ENCODE measurements around the gene LRRC8A.

LRRC8A gene

DNA sequence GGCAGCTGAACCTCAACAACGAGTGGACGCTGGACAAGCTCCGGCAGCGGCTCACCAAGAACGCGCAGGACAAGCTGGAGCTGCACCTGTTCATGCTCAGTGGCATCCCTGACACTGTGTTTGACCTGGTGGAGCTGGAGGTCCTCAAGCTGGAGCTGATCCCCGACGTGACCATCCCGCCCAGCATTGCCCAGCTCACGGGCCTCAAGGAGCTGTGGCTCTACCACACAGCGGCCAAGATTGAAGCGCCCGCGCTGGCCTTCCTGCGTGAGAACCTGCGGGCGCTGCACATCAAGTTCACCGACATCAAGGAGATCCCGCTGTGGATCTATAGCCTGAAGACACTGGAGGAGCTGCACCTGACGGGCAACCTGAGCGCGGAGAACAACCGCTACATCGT, 26.4 kb downstream of the LRRC8A start:
- no peaks in the 10 kb centered on the region for H3K27me3 ChIP-seq (ENCODE audit: control insufficient read depth, insufficient read depth, low read length)
- peaks cover 27% of the 10 kb centered on the region for H3K4me1 ChIP-seq (ENCODE audit: control insufficient read depth, insufficient read depth, low read length)
- no peak overlapping the region for H3K9ac ChIP-seq (ENCODE audit: low read length)
- H3K9me3 ChIP-seq (ENCODE audit: control insufficient read depth, low read length), result no peaks in the 10 kb centered on the region
- peaks cover 22% of the 10 kb centered on the region for H3K36me3 ChIP-seq (ENCODE audit: control insufficient read depth, insufficient read depth, low read length)
- H3K4me3 ChIP-seq (ENCODE audit: low read length), result no peak overlapping the region

- Histone ChIP-seq H3K27me3 (ENCODE audit: control insufficient read depth, insufficient read depth, low read length) (no peaks in the 10 kb centered on the region), H3K36me3 (ENCODE audit: control insufficient read depth, insufficient read depth, low read length) (peaks cover 22% of the 10 kb centered on the region), H3K9ac (ENCODE audit: low read length) (no peak overlapping the region), H3K4me3 (ENCODE audit: low read length) (no peak overlapping the region), H3K9me3 (ENCODE audit: control insufficient read depth, low read length) (no peaks in the 10 kb centered on the region), H3K4me1 (ENCODE audit: control insufficient read depth, insufficient read depth, low read length) (peaks cover 32% of the 10 kb centered on the region)
Measured at GRCh38 chr9:128909859-128910258, 27.9 kb downstream of the LRRC8A start.

- H3K36me3 ChIP-seq (ENCODE audit: control insufficient read depth, insufficient read depth, low read length), result peaks cover 22% of the 10 kb centered on the region
- H3K9me3 ChIP-seq (ENCODE audit: control insufficient read depth, low read length), result no peaks in the 10 kb centered on the region
- no peak overlapping the region for H3K4me3 ChIP-seq (ENCODE audit: low read length)
- H3K9ac ChIP-seq (ENCODE audit: low read length), result no peak overlapping the region
- H3K4me1 ChIP-seq (ENCODE audit: control insufficient read depth, insufficient read depth, low read length), result peaks cover 32% of the 10 kb centered on the region
- H3K27me3 ChIP-seq (ENCODE audit: control insufficient read depth, insufficient read depth, low read length), result no peaks in the 10 kb centered on the region
Measured at GRCh38 chr9:128910906-128911305, 29.0 kb downstream of the LRRC8A start.

- Histone ChIP-seq H3K4me1 (ENCODE audit: control insufficient read depth, insufficient read depth, low read length) (peaks cover 39% of the 10 kb centered on the region), H3K36me3 (ENCODE audit: control insufficient read depth, insufficient read depth, low read length) (peaks cover 21% of the 10 kb centered on the region), H3K9me3 (ENCODE audit: control insufficient read depth, low read length) (no peaks in the 10 kb centered on the region), H3K9ac (ENCODE audit: low read length) (peak overlapping the region; percentile 44), H3K27me3 (ENCODE audit: control insufficient read depth, insufficient read depth, low read length) (no peaks in the 10 kb centered on the region), H3K4me3 (ENCODE audit: low read length) (no peak overlapping the region)
Measured at GRCh38 chr9:128911529-128912035, 29.6 kb downstream of the LRRC8A start.

- H3K36me3 ChIP-seq (ENCODE audit: control insufficient read depth, insufficient read depth, low read length), result peaks cover 18% of the 10 kb centered on the region
- H3K4me1 ChIP-seq (ENCODE audit: control insufficient read depth, insufficient read depth, low read length), result peaks cover 46% of the 10 kb centered on the region
- no peaks in the 10 kb centered on the region for H3K9me3 ChIP-seq (ENCODE audit: control insufficient read depth, low read length)
- no peak overlapping the region for H3K4me3 ChIP-seq (ENCODE audit: low read length)
- H3K9ac ChIP-seq (ENCODE audit: low read length), result peak overlapping the region; percentile 44
- no peaks in the 10 kb centered on the region for H3K27me3 ChIP-seq (ENCODE audit: control insufficient read depth, insufficient read depth, low read length)
Measured at GRCh38 chr9:128912270-128912853, 30.4 kb downstream of the LRRC8A start.

- Histone ChIP-seq H3K27me3 (ENCODE audit: control insufficient read depth, insufficient read depth, low read length) (no peaks in the 10 kb centered on the region), H3K9ac (ENCODE audit: low read length) (peak overlapping the region; percentile 20), H3K36me3 (ENCODE audit: control insufficient read depth, insufficient read depth, low read length) (peaks cover 18% of the 10 kb centered on the region), H3K4me1 (ENCODE audit: control insufficient read depth, insufficient read depth, low read length) (peaks cover 51% of the 10 kb centered on the region), H3K4me3 (ENCODE audit: low read length) (no peak overlapping the region), H3K9me3 (ENCODE audit: control insufficient read depth, low read length) (no peaks in the 10 kb centered on the region)
Measured at GRCh38 chr9:128913048-128913900, 31.3 kb downstream of the LRRC8A start.

- no peaks in the 10 kb centered on the region for H3K27me3 ChIP-seq (ENCODE audit: control insufficient read depth, insufficient read depth, low read length)
Measured at GRCh38 chr9:128913995-128914772, 32.3 kb downstream of the LRRC8A start.

DNA sequence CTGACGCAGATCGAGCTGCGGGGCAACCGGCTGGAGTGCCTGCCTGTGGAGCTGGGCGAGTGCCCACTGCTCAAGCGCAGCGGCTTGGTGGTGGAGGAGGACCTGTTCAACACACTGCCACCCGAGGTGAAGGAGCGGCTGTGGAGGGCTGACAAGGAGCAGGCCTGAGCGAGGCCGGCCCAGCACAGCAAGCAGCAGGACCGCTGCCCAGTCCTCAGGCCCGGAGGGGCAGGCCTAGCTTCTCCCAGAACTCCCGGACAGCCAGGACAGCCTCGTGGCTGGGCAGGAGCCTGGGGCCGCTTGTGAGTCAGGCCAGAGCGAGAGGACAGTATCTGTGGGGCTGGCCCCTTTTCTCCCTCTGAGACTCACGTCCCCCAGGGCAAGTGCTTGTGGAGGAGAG, 34.3 kb downstream of the LRRC8A start:
- Histone ChIP-seq H3K9me3 (ENCODE audit: control insufficient read depth, low read length) (no peaks in the 10 kb centered on the region), H3K4me3 (ENCODE audit: low read length) (no peak overlapping the region), H3K36me3 (ENCODE audit: control insufficient read depth, insufficient read depth, low read length) (no peaks in the 10 kb centered on the region), H3K27me3 (ENCODE audit: control insufficient read depth, insufficient read depth, low read length) (no peaks in the 10 kb centered on the region), H3K9ac (ENCODE audit: low read length) (no peak overlapping the region), H3K4me1 (ENCODE audit: control insufficient read depth, insufficient read depth, low read length) (peaks cover 54% of the 10 kb centered on the region)

More at GRCh38 chr9:128913995-128914772, 32.3 kb downstream of the LRRC8A start:
- Histone ChIP-seq H3K4me1 (ENCODE audit: control insufficient read depth, insufficient read depth, low read length) (peaks cover 51% of the 10 kb centered on the region), H3K36me3 (ENCODE audit: control insufficient read depth, insufficient read depth, low read length) (peaks cover 9% of the 10 kb centered on the region), H3K9ac (ENCODE audit: low read length) (no peak overlapping the region), H3K4me3 (ENCODE audit: low read length) (no peak overlapping the region), H3K9me3 (ENCODE audit: control insufficient read depth, low read length) (no peaks in the 10 kb centered on the region)

- Histone ChIP-seq H3K36me3 (ENCODE audit: control insufficient read depth, insufficient read depth, low read length) (no peaks in the 10 kb centered on the region), H3K4me3 (ENCODE audit: low read length) (no peak overlapping the region), H3K9ac (ENCODE audit: low read length) (no peak overlapping the region), H3K27me3 (ENCODE audit: control insufficient read depth, insufficient read depth, low read length) (no peaks in the 10 kb centered on the region), H3K4me1 (ENCODE audit: control insufficient read depth, insufficient read depth, low read length) (peaks cover 52% of the 10 kb centered on the region), H3K9me3 (ENCODE audit: control insufficient read depth, low read length) (no peaks in the 10 kb centered on the region)
Measured at GRCh38 chr9:128916745-128917144, 34.8 kb downstream of the LRRC8A start.

GRCh38 chr9:128917151-128917849, 35.4 kb downstream of the LRRC8A start:
- Histone ChIP-seq H3K4me3 (ENCODE audit: low read length) (no peak overlapping the region), H3K9ac (ENCODE audit: low read length) (no peak overlapping the region), H3K27me3 (ENCODE audit: control insufficient read depth, insufficient read depth, low read length) (no peaks in the 10 kb centered on the region), H3K36me3 (ENCODE audit: control insufficient read depth, insufficient read depth, low read length) (no peaks in the 10 kb centered on the region), H3K9me3 (ENCODE audit: control insufficient read depth, low read length) (no peaks in the 10 kb centered on the region), H3K4me1 (ENCODE audit: control insufficient read depth, insufficient read depth, low read length) (peaks cover 52% of the 10 kb centered on the region)

DNA sequence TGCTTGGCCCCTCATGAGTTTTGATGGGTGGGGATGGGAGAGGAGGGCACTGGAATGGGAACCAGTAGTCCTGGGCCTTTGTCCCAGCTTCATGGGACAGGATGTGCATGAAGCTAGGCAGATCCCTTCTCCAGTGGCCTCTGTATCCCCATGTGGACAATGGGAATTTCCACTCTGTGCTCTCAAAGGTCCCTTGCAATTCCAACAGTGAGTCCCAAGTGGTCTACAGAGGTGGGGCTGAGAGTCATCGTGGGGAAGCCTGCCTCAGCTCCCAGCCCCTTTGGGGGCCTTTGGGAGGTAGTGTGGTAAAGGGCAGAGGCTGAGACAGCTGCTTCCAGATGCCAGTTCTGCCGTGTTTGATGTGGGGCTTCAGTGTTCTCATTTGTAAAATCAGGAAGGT, 37.0 kb downstream of the LRRC8A start:
- Histone ChIP-seq H3K9me3 (ENCODE audit: control insufficient read depth, low read length) (no peaks in the 10 kb centered on the region), H3K4me3 (ENCODE audit: low read length) (no peak overlapping the region), H3K27me3 (ENCODE audit: control insufficient read depth, insufficient read depth, low read length) (no peaks in the 10 kb centered on the region), H3K4me1 (ENCODE audit: control insufficient read depth, insufficient read depth, low read length) (peaks cover 40% of the 10 kb centered on the region), H3K36me3 (ENCODE audit: control insufficient read depth, insufficient read depth, low read length) (no peaks in the 10 kb centered on the region), H3K9ac (ENCODE audit: low read length) (no peak overlapping the region)
